Measurements from ENCODE around the gene SOHLH1.

DNA sequence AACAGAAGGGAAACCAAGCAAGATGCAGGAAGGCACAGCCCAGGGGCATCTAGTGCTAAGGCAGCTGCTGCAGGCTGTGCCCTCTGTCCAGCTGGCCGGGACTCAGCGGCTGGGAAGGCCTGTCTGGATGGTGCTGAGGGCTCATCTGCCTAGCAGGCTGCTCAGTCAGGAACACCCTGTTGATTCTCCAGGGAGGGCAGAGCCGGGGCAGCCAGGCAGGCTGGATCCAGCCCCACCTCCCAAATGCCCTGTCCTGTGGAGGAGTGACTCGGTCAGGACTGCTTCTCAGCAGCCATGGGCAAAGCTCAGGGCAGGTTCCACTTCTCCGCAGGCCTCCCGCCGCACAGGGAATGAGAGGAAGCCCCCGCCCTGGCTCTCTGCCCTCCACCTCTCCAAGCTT is 44.0 kb downstream of the SOHLH1 start:
- TF ChIP-seq, protein P1, sequence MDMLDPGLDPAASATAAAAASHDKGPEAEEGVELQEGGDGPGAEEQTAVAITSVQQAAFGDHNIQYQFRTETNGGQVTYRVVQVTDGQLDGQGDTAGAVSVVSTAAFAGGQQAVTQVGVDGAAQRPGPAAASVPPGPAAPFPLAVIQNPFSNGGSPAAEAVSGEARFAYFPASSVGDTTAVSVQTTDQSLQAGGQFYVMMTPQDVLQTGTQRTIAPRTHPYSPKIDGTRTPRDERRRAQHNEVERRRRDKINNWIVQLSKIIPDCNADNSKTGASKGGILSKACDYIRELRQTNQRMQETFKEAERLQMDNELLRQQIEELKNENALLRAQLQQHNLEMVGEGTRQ (IDR thresholded peaks at IDR 0.05; ENCODE audit: borderline replicate concordance, low read depth, low read length), result no peak
- TF ChIP-seq POLR2AphosphoS5 (IDR thresholded peaks at IDR 0.05; ENCODE audit: low read length), result no peak
- TF ChIP-seq EZH2 (IDR thresholded peaks at IDR 0.05; ENCODE audit: borderline replicate concordance, control insufficient read depth, low read depth, low read length), result no peak

All from GM12878 (cell line).